NCI-H446 (cell line): ENCODE results near the gene SORL1.
A peak's percentile ranks its signal among the peaks of the same experiment; 100 is the strongest.

Source experiments
- DNase-seq, 2 experiments: peaks; one replicate each; lab custom pipeline; 2025; lab: John Stamatoyannopoulos, UW

Gene SORL1

GRCh38 chr11:121587182-121587581 lies 135.1 kb downstream of the SORL1 start:
- DNase-seq = no peak

GRCh38 chr11:121588747-121589146 lies 136.6 kb downstream of the SORL1 start:
- DNase-seq = no peak

GRCh38 chr11:121589946-121590537 lies 137.9 kb downstream of the SORL1 start:
- no peak for DNase-seq

GRCh38 chr11:121590772-121591404 lies 138.8 kb downstream of the SORL1 start:
- DNase-seq = no peak

GRCh38 chr11:121591405-121592033 lies 139.4 kb downstream of the SORL1 start:
- DNase-seq = peak; percentile 52 to 84

- no peak for DNase-seq
These were observed 140.6 kb downstream of the SORL1 start for GRCh38 chr11:121592708-121593107.

GRCh38 chr11:121595717-121596161 lies 143.6 kb downstream of the SORL1 start:
- no peak for DNase-seq

- no peak for DNase-seq
These were observed 144.4 kb downstream of the SORL1 start for GRCh38 chr11:121596195-121597155.

- DNase-seq = no peak
These were observed 151.2 kb downstream of the SORL1 start for GRCh38 chr11:121603316-121603715.

- no peak for DNase-seq
These were observed 152.0 kb downstream of the SORL1 start for GRCh38 chr11:121604152-121604551.

- no peak for DNase-seq
These were observed 154.2 kb downstream of the SORL1 start for GRCh38 chr11:121606354-121606753.

GRCh38 chr11:121607341-121607740 lies 155.2 kb downstream of the SORL1 start:
- no peak for DNase-seq

GRCh38 chr11:121608545-121609098 lies 156.5 kb downstream of the SORL1 start:
- DNase-seq = no peak

- DNase-seq = no peak
These were observed 158.6 kb downstream of the SORL1 start for GRCh38 chr11:121610706-121611105.

- DNase-seq = no peak
These were observed 159.1 kb downstream of the SORL1 start for GRCh38 chr11:121611242-121611641.

- DNase-seq = peak in 1 of 2 experiments; percentile 13
These were observed 161.6 kb downstream of the SORL1 start for GRCh38 chr11:121613724-121614123.

GRCh38 chr11:121614636-121615240 lies 162.6 kb downstream of the SORL1 start:
- no peak for DNase-seq

- DNase-seq = no peak
These were observed 163.4 kb downstream of the SORL1 start for GRCh38 chr11:121615501-121615900.

- no peak for DNase-seq
These were observed 166.4 kb downstream of the SORL1 start for GRCh38 chr11:121618516-121618915.

GRCh38 chr11:121625777-121626506 lies 173.8 kb downstream of the SORL1 start:
- no peak for DNase-seq

GRCh38 chr11:121626507-121626875 lies 174.4 kb downstream of the SORL1 start:
- no peak for DNase-seq
